Upper lobe of left lung (tissue), 6 donors: ENCODE data around the gene RNF213. TPM values are rescaled to one million over a fixed set of nuclear protein-coding genes. Genes with fewer than 3 reads are reported as not detected.

ENCODE experiments used
- ATAC-seq, 2 donors: fragments of 200-7000 bp; cut with Tn5 transposase; one replicate each; pipeline ENCODE4 v1.9.1; 2022; ENCODE audit warnings: mild to moderate bottlenecking in 2 of 2, moderate library complexity in 2 of 2; ENCODE audit not compliant: low FRiP score in 2 of 2
- DNase-seq, 2 donors: peaks; one replicate each; pipeline ENCODE4 v3.0.0-alpha.2; 2019 to 2020
- H3K27ac ChIP-seq, 4 donors: fragments of 200-600 bp; sonication (generic); one replicate each; pipeline ENCODE4 v1.5.1; 2016 to 2019
- H3K27me3 ChIP-seq, 4 donors: fragments of 200-600 bp; sonication (generic); one replicate each; pipeline ENCODE4 v1.5.1; 2017 to 2019
- H3K36me3 ChIP-seq, 4 donors: fragments of 200-600 bp; sonication (generic); one replicate each; pipeline ENCODE4 v1.5.1; 2016 to 2019
- H3K4me1 ChIP-seq, 4 donors: fragments of 200-600 bp; sonication (generic); one replicate each; pipeline ENCODE4 v1.5.1; 2018 to 2019
- H3K4me3 ChIP-seq, 4 donors: fragments of 200-600 bp; sonication (generic); one replicate each; pipeline ENCODE4 v1.5.1; 2017 to 2019; ENCODE audit warnings: mild to moderate bottlenecking in 2 of 4, moderate library complexity in 1 of 4
- H3K9me3 ChIP-seq, 4 donors: fragments of 200-600 bp; sonication (generic); one replicate each; pipeline ENCODE4 v1.5.1; 2018 to 2019
- CTCF ChIP-seq, 6 experiments: fragments of 450-650 bp in 4 of 6; fragments of 200-600 bp in 2 of 6; sonication (generic) in 2 of 6; IDR thresholded peaks; one replicate each; pipeline ENCODE4 v1.5.1; 2016 to 2019; ENCODE audit warnings: antibody characterized with exemption in 6 of 6
- EP300 ChIP-seq, 4 donors: sonication (generic); formaldehyde crosslinking; IDR thresholded peaks; one replicate each; pipeline ENCODE4 v1.5.1; 2017; ENCODE audit warnings: antibody characterized with exemption in 4 of 4, control low read depth in 2 of 4
- POLR2A ChIP-seq, 4 donors: fragments of 450-650 bp; IDR thresholded peaks; one replicate each; pipeline ENCODE4 v1.5.1; 2016 to 2017; ENCODE audit warnings: antibody characterized with exemption in 4 of 4, mild to moderate bottlenecking in 2 of 4
- POLR2AphosphoS5 ChIP-seq, 2 donors: sonication (generic); formaldehyde crosslinking; IDR thresholded peaks; one replicate each; pipeline ENCODE4 v1.5.1; 2017; ENCODE audit warnings: antibody characterized with exemption in 2 of 2
- WGBS, 2 donors: methylation state at CpG; one replicate each; pipeline ENCODE4 v1.1.5; 2017 to 2018; 5-methylcytosine and 5-hydroxymethylcytosine counted together
- total RNA-seq, 6 donors: library from RNA; depleted of rRNA in 4 of 6; stranded (reverse); fragments of >200 nt in 4 of 6; gene quantifications; one replicate each; pipeline versions ENCODE4 v1.1.0 to v1.2.1, GENCODE V29; 2016 to 2021
- donor health status: DM: no; HTN: no; CAD: no; lungs with moderate emphysema.
- donor health status: DM: no; HTN: yes; CAD: no; lungs with severe emphysema.

RNF213 gene
- total RNA-seq, 6 donors from 2014 or later, result 135 to 619 (median 207) TPM

GRCh38 chr17:80316927-80317705, 56.5 kb downstream of the RNF213 start:
- Histone ChIP-seq H3K4me1 (no peaks in the 10 kb centered on the region), H3K36me3 (peaks cover 28 to 78% (median 68%) of the 10 kb centered on the region in 4 donors)

DNA sequence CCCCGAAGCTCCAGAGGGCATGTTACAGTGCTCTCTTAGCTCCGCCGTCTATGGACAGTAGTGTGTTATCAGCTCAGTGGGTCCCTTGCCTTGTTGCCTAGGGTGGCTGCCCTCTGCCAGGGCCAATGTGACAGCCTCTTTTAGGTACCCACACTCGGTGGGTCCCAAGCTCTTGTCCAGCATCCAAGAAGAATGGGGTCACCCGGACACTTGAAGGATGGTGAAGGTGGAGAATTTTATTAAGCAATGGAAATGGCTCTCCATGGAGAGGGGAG, 57.0 kb downstream of the RNF213 start:
- Histone ChIP-seq H3K4me3 (no peak overlapping the region), H3K36me3 (peaks cover 26 to 78% (median 69%) of the 10 kb centered on the region in 4 donors), H3K27me3 (no peaks in the 10 kb centered on the region), H3K27ac (no peak overlapping the region), H3K4me1 (no peaks in the 10 kb centered on the region), H3K9me3 (no peaks in the 10 kb centered on the region)
- TF ChIP-seq EP300 (IDR thresholded peaks at IDR 0.05) (no peak), POLR2AphosphoS5 (IDR thresholded peaks at IDR 0.05) (no peak), CTCF (IDR thresholded peaks at IDR 0.05) (no peak), POLR2A (IDR thresholded peaks at IDR 0.05) (no peak)
- no peak for DNase-seq
- ATAC-seq, result no peak
- WGBS, 2 donors, result 89 to 98% methylated on average over 2 to 5 of the region's 5 CpGs

More at GRCh38 chr17:80316927-80317705, 56.5 kb downstream of the RNF213 start:
- TF ChIP-seq POLR2AphosphoS5 (IDR thresholded peaks at IDR 0.05), result no peak
- no peak for TF ChIP-seq EP300 (IDR thresholded peaks at IDR 0.05)
- no peak for TF ChIP-seq CTCF (IDR thresholded peaks at IDR 0.05)
- no peak for TF ChIP-seq POLR2A (IDR thresholded peaks at IDR 0.05)
- DNase-seq (no peak), ATAC-seq (no peak)
- Histone ChIP-seq H3K27ac (no peak overlapping the region), H3K27me3 (no peaks in the 10 kb centered on the region), H3K4me3 (no peak overlapping the region), H3K9me3 (no peaks in the 10 kb centered on the region)
- 87 to 91% methylated on average over 25 to 26 of the region's 26 CpGs for WGBS, 2 donors

DNA sequence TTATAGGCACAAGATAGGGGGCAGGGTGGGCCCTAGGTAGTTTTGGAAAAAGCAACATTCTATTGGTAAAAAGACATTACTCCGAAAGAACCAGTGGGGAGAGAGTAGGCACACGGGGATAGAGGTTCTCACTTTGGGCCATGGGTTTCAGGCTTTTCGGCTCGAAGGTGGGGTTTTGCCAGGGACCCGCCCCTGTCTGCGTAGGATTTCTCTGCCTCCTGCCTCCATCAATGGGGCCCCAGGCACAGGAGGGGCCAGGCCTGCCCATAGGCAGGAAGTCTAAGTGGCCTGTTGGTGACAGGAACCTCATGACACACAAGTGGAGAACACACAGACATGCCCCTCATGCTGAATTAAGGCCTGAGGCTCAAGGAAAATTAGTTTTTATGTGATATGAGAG, 57.5 kb downstream of the RNF213 start:
- no peaks in the 10 kb centered on the region for H3K9me3 ChIP-seq
- H3K27me3 ChIP-seq, result no peaks in the 10 kb centered on the region
- 96 to 97% methylated on average over 6 of the region's 6 CpGs for WGBS, 2 donors
- H3K27ac ChIP-seq, result no peak overlapping the region
- H3K4me1 ChIP-seq, result no peaks in the 10 kb centered on the region
- ATAC-seq (no peak), DNase-seq (no peak)
- no peak for TF ChIP-seq POLR2AphosphoS5 (IDR thresholded peaks at IDR 0.05)
- TF ChIP-seq POLR2A (IDR thresholded peaks at IDR 0.05), result no peak
- TF ChIP-seq CTCF (IDR thresholded peaks at IDR 0.05), result no peak
- TF ChIP-seq EP300 (IDR thresholded peaks at IDR 0.05), result no peak
- no peak overlapping the region for H3K4me3 ChIP-seq
- H3K36me3 ChIP-seq, result peaks cover 22 to 78% (median 67%) of the 10 kb centered on the region in 4 donors

DNA sequence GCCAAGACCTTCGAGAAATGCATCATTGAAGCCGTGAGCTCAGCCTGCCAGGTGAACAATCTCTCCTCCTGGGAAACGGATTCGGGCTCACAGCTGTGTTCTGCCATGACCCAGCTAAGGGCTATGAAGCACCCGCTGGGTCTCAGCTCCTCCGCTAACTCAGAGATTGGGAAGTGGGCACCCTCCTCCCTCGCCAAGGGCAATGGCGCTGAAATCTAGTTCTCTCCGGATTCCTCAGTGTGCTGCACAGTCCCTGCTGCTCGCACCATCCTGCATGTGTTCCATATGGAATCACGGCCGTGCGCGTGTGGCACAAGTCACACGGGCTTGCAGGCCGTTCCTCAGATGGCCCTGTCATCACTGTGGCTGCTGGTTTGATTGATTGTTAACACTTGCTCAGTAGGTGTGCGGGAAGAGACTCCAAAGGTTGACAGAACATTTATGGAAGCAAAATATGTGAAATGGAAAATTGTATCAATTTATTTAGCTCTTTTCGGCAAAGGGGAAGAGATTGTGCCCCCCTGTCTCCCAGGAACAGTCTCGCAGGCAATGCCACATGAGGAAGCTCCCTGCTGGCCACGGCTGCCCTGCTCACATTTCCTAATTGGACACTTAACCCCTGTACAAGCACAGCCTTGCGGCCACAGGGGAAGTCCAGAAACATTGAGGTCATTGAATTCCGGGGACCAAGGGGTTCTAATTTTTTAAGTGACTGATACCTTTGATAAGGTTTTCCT, 58.8 kb downstream of the RNF213 start:
- Histone ChIP-seq H3K4me1 (no peaks in the 10 kb centered on the region), H3K4me3 (no peak overlapping the region), H3K9me3 (no peaks in the 10 kb centered on the region), H3K27ac (no peak overlapping the region), H3K27me3 (no peaks in the 10 kb centered on the region), H3K36me3 (peaks cover 21 to 84% (median 68%) of the 10 kb centered on the region in 4 donors)
- 88 to 89% methylated on average over 18 to 22 of the region's 22 CpGs for WGBS, 2 donors
- no peak for DNase-seq
- no peak for TF ChIP-seq POLR2AphosphoS5 (IDR thresholded peaks at IDR 0.05)
- no peak for TF ChIP-seq EP300 (IDR thresholded peaks at IDR 0.05)
- TF ChIP-seq POLR2A (IDR thresholded peaks at IDR 0.05), result no peak
- TF ChIP-seq CTCF (IDR thresholded peaks at IDR 0.05), result no peak
- no peak for ATAC-seq
